Vagina (tissue), 2 donors: ENCODE results near the gene SLC10A7. TPM values are rescaled to one million over a fixed set of nuclear protein-coding genes. Genes with fewer than 3 reads are reported as not detected.

Experiments
- DNase-seq, 2 donors: peaks; one replicate each; pipeline ENCODE4 v3.0.0-alpha.2; 2017; ENCODE audit errors: extremely low spot score in 2 of 2
- H3K27ac ChIP-seq: fragments of 200-600 bp; sonication (generic); one replicate; pipeline ENCODE4 v1.5.1; 2019
- H3K27me3 ChIP-seq: fragments of 200-600 bp; sonication (generic); one replicate; pipeline ENCODE4 v1.5.1; 2019
- H3K36me3 ChIP-seq, 2 donors: fragments of 200-600 bp; sonication (generic); one replicate each; pipeline ENCODE4 v1.5.1; 2017 to 2019
- H3K4me1 ChIP-seq: fragments of 200-600 bp; sonication (generic); one replicate; pipeline ENCODE4 v1.5.1; 2019
- H3K4me3 ChIP-seq, 2 donors: fragments of 200-600 bp; sonication (generic); 1 replicate in 1 of 2; 2 replicates in 1 of 2; pipeline ENCODE4 v1.5.1; 2016 to 2019
- H3K9me3 ChIP-seq: fragments of 200-600 bp; sonication (generic); one replicate; pipeline ENCODE4 v1.5.1; 2019
- CTCF ChIP-seq, 3 experiments: fragments of 450-650 bp in 2 of 3; fragments of 200-600 bp in 1 of 3; sonication (generic) in 1 of 3; IDR thresholded peaks; one replicate each; pipeline ENCODE4 v1.5.1; 2017 to 2019; ENCODE audit warnings: antibody characterized with exemption in 3 of 3, mild to moderate bottlenecking in 2 of 3, moderate library complexity in 2 of 3
- POLR2A ChIP-seq, 2 donors: fragments of 450-650 bp; IDR thresholded peaks; one replicate each; pipeline ENCODE4 v1.6.1; 2017; ENCODE audit warnings: antibody characterized with exemption in 2 of 2, mild to moderate bottlenecking in 2 of 2, moderate library complexity in 2 of 2
- POLR2AphosphoS5 ChIP-seq, 2 donors: sonication (generic); formaldehyde crosslinking; IDR thresholded peaks; one replicate each; pipeline ENCODE4 v1.9.0; 2017; ENCODE audit warnings: antibody characterized with exemption in 2 of 2, mild to moderate bottlenecking in 2 of 2, low read depth in 1 of 2; ENCODE audit not compliant: insufficient read depth in 1 of 2
- intact Hi-C: fragments of 100-400 bp; cut with DNase I; formaldehyde crosslinking; loops from one replicate; pipeline ENCODE4 v1.15.1; 2023
- total RNA-seq: library from RNA; depleted of rRNA; stranded (reverse); fragments of >200 nt; gene quantifications from one replicate; pipeline ENCODE4 v1.2.3, GENCODE V29; 2016

The SLC10A7 gene
- total RNA-seq, 1 donor from 2014 or later = 14.2 TPM

DNA sequence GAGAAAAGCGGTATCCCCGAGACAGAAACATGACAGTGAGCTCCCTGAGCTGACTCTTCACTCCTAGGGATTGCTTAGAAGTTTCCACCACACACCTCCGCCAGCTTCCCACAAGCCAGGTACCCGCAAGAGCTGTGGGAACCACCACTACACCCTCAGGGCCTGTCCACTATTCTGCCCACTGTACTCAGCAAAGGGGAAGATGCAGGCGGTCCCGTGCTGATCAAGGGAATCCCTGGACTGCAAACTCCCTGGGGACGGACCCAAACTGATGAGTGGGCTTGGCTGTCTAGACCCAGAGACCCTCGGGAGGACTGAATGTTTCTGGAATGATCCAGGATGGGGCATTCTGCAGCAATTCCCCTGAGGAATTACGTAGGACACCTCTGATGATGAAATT is 277.2 kb downstream of the SLC10A7 start:
- Histone ChIP-seq H3K4me3 (no peak overlapping the region), H3K36me3 (no peaks in the 10 kb centered on the region), H3K4me1 (peaks cover 17% of the 10 kb centered on the region), H3K27ac (no peak overlapping the region), H3K9me3 (no peaks in the 10 kb centered on the region), H3K27me3 (no peaks in the 10 kb centered on the region)
- TF ChIP-seq CTCF (IDR thresholded peaks at IDR 0.05) = no peak
- no peak for TF ChIP-seq POLR2AphosphoS5 (IDR thresholded peaks at IDR 0.05; ENCODE audit: insufficient read depth in 1 of 2, low read depth in 1 of 2)
- no peak for TF ChIP-seq POLR2A (IDR thresholded peaks at IDR 0.05)
- DNase-seq = no peak
- intact Hi-C loops = no loop called here

DNA sequence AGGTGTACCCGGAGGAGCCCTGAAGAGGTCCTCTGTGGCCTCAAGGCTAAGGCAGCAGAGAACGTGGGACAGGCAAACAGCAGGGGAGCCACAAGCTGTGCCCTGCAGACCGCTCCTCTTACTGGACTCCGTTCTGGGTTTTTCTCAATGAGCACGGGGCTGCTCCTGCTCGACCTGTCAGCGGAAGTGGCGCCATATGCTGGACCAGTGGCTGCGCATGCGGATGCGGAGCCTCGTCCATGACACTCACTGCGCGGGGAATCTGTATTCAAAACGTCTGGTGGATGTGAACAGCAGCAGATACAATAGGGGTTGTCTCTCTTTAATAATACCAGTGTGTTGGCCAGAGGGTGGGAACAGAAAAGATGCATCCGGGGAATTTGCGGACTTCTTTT is 277.9 kb downstream of the SLC10A7 start:
- DNase-seq = no peak
- H3K4me1 ChIP-seq = peaks cover 17% of the 10 kb centered on the region

GRCh38 chr4:146243141-146243882 is 278.4 kb downstream of the SLC10A7 start:
- no peaks in the 10 kb centered on the region for H3K36me3 ChIP-seq
- H3K27ac ChIP-seq = no peak overlapping the region
- intact Hi-C loops = no loop called here
- H3K4me3 ChIP-seq = no peak overlapping the region
- H3K9me3 ChIP-seq = no peaks in the 10 kb centered on the region
- H3K4me1 ChIP-seq = peaks cover 17% of the 10 kb centered on the region
- no peak for DNase-seq
- TF ChIP-seq CTCF (IDR thresholded peaks at IDR 0.05) (no peak), POLR2A (IDR thresholded peaks at IDR 0.05) (no peak), POLR2AphosphoS5 (IDR thresholded peaks at IDR 0.05; ENCODE audit: insufficient read depth in 1 of 2, low read depth in 1 of 2) (no peak)
- H3K27me3 ChIP-seq = no peaks in the 10 kb centered on the region

More for the DNA sequence above, 277.9 kb downstream of the SLC10A7 start:
- no peak for TF ChIP-seq POLR2A (IDR thresholded peaks at IDR 0.05)
- TF ChIP-seq CTCF (IDR thresholded peaks at IDR 0.05) = no peak
- no peak for TF ChIP-seq POLR2AphosphoS5 (IDR thresholded peaks at IDR 0.05; ENCODE audit: insufficient read depth in 1 of 2, low read depth in 1 of 2)
- Histone ChIP-seq H3K9me3 (no peaks in the 10 kb centered on the region), H3K4me3 (no peak overlapping the region), H3K27me3 (no peaks in the 10 kb centered on the region), H3K27ac (no peak overlapping the region), H3K36me3 (no peaks in the 10 kb centered on the region)
- intact Hi-C loops = no loop called here

DNA sequence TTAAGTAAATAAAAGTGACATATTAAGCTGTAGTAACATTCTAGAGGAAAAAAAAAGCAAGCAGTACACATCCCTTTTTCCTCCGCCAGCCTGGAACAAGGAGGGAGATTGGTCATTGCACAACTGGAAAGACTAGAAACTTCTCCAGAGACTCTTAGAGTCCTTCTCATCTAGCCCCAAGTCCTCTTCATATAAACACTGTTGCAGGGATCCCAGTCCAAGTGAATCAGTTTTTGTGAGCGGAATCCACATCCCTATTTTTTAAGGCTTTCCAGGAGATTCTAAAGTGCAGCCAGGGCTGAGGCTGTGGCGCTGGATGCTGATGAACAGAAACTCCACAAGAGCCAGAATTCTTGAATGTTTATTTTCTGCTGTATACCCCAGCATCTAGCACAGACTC is 283.6 kb downstream of the SLC10A7 start:
- Histone ChIP-seq H3K36me3 (no peaks in the 10 kb centered on the region), H3K27me3 (no peaks in the 10 kb centered on the region), H3K9me3 (no peaks in the 10 kb centered on the region), H3K27ac (no peak overlapping the region), H3K4me3 (no peak overlapping the region), H3K4me1 (peaks cover 17% of the 10 kb centered on the region)
- TF ChIP-seq POLR2AphosphoS5 (IDR thresholded peaks at IDR 0.05; ENCODE audit: insufficient read depth in 1 of 2, low read depth in 1 of 2) (no peak), POLR2A (IDR thresholded peaks at IDR 0.05) (no peak), CTCF (IDR thresholded peaks at IDR 0.05) (no peak)
- no peak for DNase-seq
- intact Hi-C loops = no loop called here

- no peaks in the 10 kb centered on the region for H3K9me3 ChIP-seq
- peaks cover 9% of the 10 kb centered on the region for H3K4me1 ChIP-seq
- no peaks in the 10 kb centered on the region for H3K27me3 ChIP-seq
- no peak overlapping the region for H3K4me3 ChIP-seq
- TF ChIP-seq POLR2A (IDR thresholded peaks at IDR 0.05) (no peak), POLR2AphosphoS5 (IDR thresholded peaks at IDR 0.05; ENCODE audit: insufficient read depth in 1 of 2, low read depth in 1 of 2) (no peak), CTCF (IDR thresholded peaks at IDR 0.05) (no peak)
- H3K27ac ChIP-seq = no peak overlapping the region
- H3K36me3 ChIP-seq = no peaks in the 10 kb centered on the region
- intact Hi-C loops = no loop called here
- DNase-seq = no peak
These were observed 284.6 kb downstream of the SLC10A7 start for GRCh38 chr4:146237092-146237491.
